Ectodermal cell (in vitro differentiated cells): ENCODE results near the gene NUCKS1.

Source experiments
- H3K27ac ChIP-seq: 2 replicates; pipeline ENCODE4 v1.7.0; 2013; ENCODE audit warnings: mild to moderate bottlenecking, low read depth, low read length; ENCODE audit not compliant: insufficient read depth, poor library complexity, severe bottlenecking
- H3K27me3 ChIP-seq: 2 replicates; pipeline ENCODE4 v1.7.0; 2013; ENCODE audit warnings: mild to moderate bottlenecking, low read length; ENCODE audit not compliant: insufficient read depth, control insufficient read depth, poor library complexity, severe bottlenecking
- H3K36me3 ChIP-seq: one replicate; pipeline ENCODE4 v1.7.0; 2013; ENCODE audit warnings: low read length; ENCODE audit not compliant: control insufficient read depth, insufficient read depth
- H3K4me1 ChIP-seq: one replicate; pipeline ENCODE4 v1.7.0; 2013; ENCODE audit warnings: low read length; ENCODE audit not compliant: control insufficient read depth, insufficient read depth
- H3K4me3 ChIP-seq: 2 replicates; pipeline ENCODE4 v1.7.0; 2013; ENCODE audit warnings: low read depth, low read length, control low read depth; ENCODE audit not compliant: insufficient read depth
- H3K9me3 ChIP-seq: 2 replicates; pipeline ENCODE4 v1.7.0; 2013; ENCODE audit warnings: mild to moderate bottlenecking, low read length, moderate library complexity; ENCODE audit not compliant: control insufficient read depth
- WGBS, 2 experiments: methylation state at CpG; one replicate each; pipeline ENCODE4 v1.1.7; 2013; ENCODE audit warnings: missing lambda C conversion rate in 2 of 2; 5-methylcytosine and 5-hydroxymethylcytosine counted together

NUCKS1 gene

DNA sequence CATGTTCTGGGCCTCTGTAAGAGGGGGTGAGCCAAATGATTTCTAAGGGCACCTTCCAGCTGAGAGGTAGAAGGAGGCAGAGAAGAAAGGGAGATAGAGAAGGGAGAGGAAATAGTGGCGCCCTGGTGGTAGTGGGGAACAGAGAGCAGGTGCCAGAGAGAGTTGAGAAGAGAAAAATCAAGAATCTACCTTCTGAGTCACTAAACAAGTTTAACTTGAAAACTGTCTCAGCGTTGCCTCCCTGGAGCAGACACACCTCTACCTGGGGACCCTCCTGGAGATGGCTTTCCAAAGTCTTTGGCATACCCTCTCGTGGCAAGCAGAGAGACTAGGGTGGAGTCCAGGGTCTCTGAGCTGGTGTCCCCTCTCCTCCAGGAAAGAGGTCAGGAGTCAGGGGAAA, 68.6 kb downstream of the NUCKS1 start:
- Histone ChIP-seq H3K27me3 (no peaks in the 10 kb centered on the region), H3K4me1 (peaks cover 30% of the 10 kb centered on the region), H3K36me3 (no peaks in the 10 kb centered on the region), H3K4me3 (no peak overlapping the region), H3K9me3 (no peaks in the 10 kb centered on the region), H3K27ac (no peak overlapping the region)
- WGBS, 2 experiments, result 84 to 86% methylated on average over 3 of the region's 3 CpGs

DNA sequence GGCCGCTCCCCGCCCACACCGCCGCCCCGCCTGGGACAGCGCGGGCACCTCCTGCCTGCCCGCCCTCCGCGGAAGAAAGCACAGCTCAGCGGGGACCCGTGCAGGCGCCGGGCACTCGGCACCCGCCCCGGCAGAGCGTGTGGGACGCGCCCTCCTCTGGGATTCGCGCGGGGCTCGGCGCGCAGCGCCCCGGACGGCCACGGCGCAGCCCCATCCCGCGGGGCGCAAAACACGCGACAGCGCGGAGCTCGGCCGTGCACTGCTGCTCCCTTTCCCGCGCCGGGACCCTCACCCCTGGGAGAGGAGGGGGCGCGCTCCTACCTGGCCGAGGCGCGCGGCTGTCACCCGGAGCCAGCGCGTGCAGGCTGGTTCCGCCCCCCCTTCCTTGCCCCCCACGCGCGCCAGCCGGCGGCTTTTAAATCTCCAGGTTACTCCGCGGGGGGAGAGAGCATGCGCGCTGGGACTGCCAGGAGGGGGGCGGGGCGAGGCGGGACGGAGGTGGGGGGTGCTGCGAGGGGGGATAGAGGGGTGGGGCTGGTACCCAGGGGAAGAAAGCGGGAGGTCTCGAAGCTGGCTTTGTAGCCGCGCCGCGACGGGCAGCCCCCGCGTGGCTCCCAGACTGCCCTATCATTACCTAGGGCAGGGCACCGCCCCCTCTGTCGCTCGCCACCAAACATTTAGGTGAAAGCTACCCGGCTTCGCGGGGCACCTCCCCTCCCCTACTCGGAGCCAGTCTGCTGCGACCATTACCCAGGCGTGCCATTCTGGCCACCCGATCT, 69.7 kb downstream of the NUCKS1 start, which contains the start of gene SLC45A3:
SLC45A3 (minus strand) TSS at position 437 of the 779 bp plus-strand sequence. CDS start 15,853 bp downstream, outside the sequence.
- Histone ChIP-seq H3K4me3 (peak within 1 kb of the TSS; percentile 68), H3K27me3 (no peaks in the 10 kb centered on the region), H3K9me3 (no peaks in the 10 kb centered on the region), H3K4me1 (peaks cover 38% of the 10 kb centered on the region), H3K27ac (no peak within 1 kb of the TSS), H3K36me3 (no peaks in the 10 kb centered on the region)
- 1% methylated on average over 82 to 84 of the region's 86 CpGs for WGBS, 2 experiments

DNA sequence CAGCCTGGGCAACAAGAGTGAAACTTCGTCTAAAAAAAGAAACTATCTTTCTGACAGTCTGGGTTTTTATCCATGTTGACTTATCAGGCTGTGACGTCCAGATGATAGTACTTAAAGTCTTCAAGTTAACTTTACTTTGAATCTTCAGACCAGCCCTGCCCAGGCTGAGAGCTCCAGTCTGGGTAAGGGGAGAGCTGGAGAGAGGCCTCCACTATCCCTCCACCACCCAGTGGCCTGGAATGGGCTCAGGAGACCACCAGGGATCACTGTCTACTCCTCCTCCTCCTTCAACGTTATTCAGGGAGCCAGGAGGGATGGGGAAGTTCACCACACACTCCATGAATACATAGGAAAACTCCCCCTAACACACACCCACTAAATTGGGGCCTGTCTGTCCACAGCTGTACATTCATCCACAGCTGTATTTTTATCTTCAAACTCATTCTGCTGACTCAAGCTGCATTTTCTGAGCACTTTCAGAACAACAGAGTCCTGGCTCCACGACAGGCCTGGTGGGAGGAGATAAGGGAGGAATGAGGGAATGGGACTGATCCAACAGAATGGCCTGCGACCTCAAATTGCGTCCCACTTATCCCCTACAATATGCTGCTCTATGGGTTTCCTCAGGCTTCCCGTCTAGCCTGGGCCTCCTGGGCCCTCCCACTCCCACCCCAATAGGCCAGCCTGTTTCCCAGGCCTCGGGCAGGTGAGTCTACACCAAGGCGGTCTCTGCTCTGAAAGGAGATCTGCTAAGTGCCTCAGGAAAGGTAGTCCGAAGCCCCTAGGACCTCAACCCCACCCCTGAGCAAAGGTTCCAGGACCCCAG, 71.5 kb downstream of the NUCKS1 start:
- 53 to 64% methylated on average over 9 to 10 of the region's 10 CpGs for WGBS, 2 experiments
- H3K4me1 ChIP-seq, result peaks cover 44% of the 10 kb centered on the region
- no peak overlapping the region for H3K27ac ChIP-seq
- H3K4me3 ChIP-seq, result peak overlapping the region; percentile 68
- H3K27me3 ChIP-seq, result no peaks in the 10 kb centered on the region
- H3K36me3 ChIP-seq, result no peaks in the 10 kb centered on the region
- no peaks in the 10 kb centered on the region for H3K9me3 ChIP-seq

DNA sequence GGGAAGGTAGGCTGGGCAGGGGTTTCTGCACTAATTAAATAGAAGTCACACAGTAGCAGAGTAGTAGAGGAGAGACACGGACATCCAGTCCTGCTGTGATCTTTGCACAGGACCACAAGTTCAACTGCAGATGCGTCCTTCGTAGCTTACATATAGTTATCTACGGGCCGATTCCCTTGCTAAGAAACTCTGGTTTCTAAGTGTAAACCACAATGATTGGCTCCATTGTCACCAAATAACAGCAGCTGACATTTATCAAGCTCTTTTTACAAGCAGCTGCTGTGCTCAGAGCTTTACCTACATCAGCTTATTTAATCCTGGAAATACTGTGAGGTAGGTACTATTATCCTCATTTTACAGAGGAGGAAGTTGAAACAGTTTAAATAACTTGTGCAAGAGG, 72.8 kb downstream of the NUCKS1 start:
- H3K4me1 ChIP-seq, result peaks cover 51% of the 10 kb centered on the region
- WGBS, 2 experiments, result 77 to 78% methylated on average over 5 of the region's 5 CpGs
- no peak overlapping the region for H3K27ac ChIP-seq
- no peaks in the 10 kb centered on the region for H3K27me3 ChIP-seq
- no peak overlapping the region for H3K4me3 ChIP-seq
- H3K9me3 ChIP-seq, result no peaks in the 10 kb centered on the region
- H3K36me3 ChIP-seq, result no peaks in the 10 kb centered on the region

DNA sequence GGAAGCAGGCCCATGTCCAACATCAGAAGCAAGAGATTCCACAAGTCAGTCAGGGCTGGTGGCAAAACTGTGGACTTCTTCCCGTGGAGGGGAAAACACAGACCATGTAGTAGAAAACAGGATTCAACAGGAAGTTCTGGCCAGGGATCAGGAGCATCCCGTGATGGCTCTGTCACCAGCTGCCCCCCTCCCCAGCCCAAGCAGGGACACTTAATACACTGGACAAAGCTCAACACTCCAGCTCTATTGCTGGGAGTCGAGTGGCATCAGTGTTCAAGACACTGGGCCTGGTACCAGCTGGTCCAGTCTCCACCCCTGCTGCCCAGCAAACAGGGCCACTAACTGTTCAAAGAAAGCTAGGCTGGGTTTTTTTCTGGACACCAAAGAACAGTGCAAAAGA, 73.4 kb downstream of the NUCKS1 start:
- no peak overlapping the region for H3K4me3 ChIP-seq
- 87 to 89% methylated on average over 3 of the region's 3 CpGs for WGBS, 2 experiments
- no peaks in the 10 kb centered on the region for H3K27me3 ChIP-seq
- peaks cover 56% of the 10 kb centered on the region for H3K4me1 ChIP-seq
- no peaks in the 10 kb centered on the region for H3K36me3 ChIP-seq
- no peak overlapping the region for H3K27ac ChIP-seq
- H3K9me3 ChIP-seq, result no peaks in the 10 kb centered on the region

DNA sequence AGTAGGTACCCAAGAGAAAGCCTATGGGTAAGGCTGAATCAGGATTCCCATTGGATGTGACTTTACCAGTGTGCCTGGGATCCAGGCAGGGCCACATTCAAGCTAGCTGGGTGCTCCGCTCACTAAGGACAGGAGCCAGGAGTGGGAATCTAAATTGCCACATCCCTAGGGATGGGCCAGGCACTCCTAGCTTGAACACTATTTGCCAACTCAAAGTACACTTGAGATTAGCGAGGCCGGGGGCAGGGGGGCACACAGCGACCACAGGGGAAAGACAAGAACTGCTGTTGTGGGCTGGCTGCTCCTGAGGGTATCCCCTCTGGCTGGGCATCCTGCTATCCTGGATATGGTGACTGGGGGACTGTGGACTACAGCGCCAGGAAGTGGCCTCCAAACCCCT, 74.0 kb downstream of the NUCKS1 start:
- Histone ChIP-seq H3K27me3 (no peaks in the 10 kb centered on the region), H3K9me3 (no peaks in the 10 kb centered on the region), H3K36me3 (no peaks in the 10 kb centered on the region), H3K4me3 (no peak overlapping the region), H3K4me1 (peaks cover 60% of the 10 kb centered on the region), H3K27ac (no peak overlapping the region)
- 95 to 96% methylated on average over 5 of the region's 5 CpGs for WGBS, 2 experiments

DNA sequence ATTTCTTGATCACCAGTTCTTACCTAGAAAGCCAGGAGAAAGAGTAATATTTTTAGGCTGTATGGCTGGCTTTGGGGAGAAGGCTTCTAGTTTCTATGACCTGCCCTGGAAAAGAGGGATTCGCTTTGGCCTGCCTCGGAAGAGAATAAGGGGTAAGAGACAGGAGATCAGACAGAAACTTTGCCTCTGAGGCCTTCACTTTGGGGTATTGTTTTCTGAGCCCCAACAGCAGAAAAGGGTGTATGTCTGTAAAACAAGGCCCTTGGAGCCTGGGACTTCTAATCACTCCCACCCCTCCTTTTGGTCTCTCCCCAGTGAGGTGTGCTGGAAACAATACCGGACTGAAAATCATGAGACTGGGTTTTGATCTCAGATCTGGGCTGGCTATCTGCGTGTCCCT, 74.7 kb downstream of the NUCKS1 start:
- Histone ChIP-seq H3K4me1 (peaks cover 60% of the 10 kb centered on the region), H3K36me3 (no peaks in the 10 kb centered on the region), H3K9me3 (no peaks in the 10 kb centered on the region), H3K4me3 (no peak overlapping the region), H3K27ac (no peak overlapping the region), H3K27me3 (no peaks in the 10 kb centered on the region)
- WGBS, 2 experiments, result 93 to 94% methylated on average over 4 of the region's 4 CpGs

DNA sequence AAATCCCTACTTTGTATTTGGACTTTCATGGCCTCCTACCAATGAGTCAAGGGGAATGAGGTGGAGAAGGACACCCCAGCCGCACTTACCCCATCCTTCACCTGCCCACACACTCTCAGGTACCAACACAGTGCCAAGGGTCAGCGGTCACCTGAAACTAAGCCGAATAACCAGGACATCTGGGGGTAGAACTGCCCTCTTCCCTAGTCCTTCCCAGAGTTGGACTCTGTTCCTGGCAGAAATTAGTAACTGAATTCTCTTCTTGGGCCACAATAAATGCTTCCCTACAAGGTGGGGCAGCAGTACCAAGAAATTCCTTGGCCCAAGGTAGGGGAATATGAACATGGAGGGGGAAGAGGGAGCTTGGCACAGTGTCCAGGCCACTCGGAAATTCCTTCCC, 77.0 kb downstream of the NUCKS1 start:
- no peaks in the 10 kb centered on the region for H3K27me3 ChIP-seq
- no peak overlapping the region for H3K27ac ChIP-seq
- peaks cover 68% of the 10 kb centered on the region for H3K4me1 ChIP-seq
- no peaks in the 10 kb centered on the region for H3K36me3 ChIP-seq
- no peak overlapping the region for H3K4me3 ChIP-seq
- 91 to 93% methylated on average over 4 of the region's 4 CpGs for WGBS, 2 experiments
- no peaks in the 10 kb centered on the region for H3K9me3 ChIP-seq

DNA sequence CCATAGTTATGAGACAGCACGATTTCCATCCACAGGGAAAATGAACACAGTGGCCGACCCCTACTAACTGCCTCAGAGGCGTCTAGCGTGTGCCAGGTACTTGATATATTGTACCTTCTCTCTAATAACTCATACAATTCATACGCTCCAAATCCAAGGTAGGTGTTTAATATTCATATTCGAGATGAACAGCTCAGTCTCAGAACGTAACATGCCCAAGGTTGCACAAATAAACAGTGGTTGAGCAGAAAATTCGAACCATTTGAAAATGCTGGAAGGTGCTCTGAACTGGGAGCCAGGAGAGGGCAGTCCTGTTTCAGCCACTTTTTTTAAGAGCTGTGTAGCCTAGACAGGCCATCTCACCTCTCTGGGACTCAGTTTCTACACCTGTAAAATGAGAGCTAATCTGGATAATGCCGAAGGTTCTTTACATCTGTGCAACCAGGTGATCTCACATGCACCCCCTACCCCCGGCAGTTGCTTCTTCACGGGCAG, 77.5 kb downstream of the NUCKS1 start:
- 71 to 74% methylated on average over 11 of the region's 11 CpGs for WGBS, 2 experiments
- Histone ChIP-seq H3K27me3 (no peaks in the 10 kb centered on the region), H3K4me3 (no peak overlapping the region), H3K9me3 (no peaks in the 10 kb centered on the region), H3K4me1 (peaks cover 74% of the 10 kb centered on the region), H3K27ac (no peak overlapping the region), H3K36me3 (no peaks in the 10 kb centered on the region)
